ENCODE results near the gene CAB39.
"Not testable (repeated sequence)": the region's sequence is repeated elsewhere in the genome, so short reads cannot be mapped to it uniquely, and the experiment has no call there.

The CAB39 gene

DNA sequence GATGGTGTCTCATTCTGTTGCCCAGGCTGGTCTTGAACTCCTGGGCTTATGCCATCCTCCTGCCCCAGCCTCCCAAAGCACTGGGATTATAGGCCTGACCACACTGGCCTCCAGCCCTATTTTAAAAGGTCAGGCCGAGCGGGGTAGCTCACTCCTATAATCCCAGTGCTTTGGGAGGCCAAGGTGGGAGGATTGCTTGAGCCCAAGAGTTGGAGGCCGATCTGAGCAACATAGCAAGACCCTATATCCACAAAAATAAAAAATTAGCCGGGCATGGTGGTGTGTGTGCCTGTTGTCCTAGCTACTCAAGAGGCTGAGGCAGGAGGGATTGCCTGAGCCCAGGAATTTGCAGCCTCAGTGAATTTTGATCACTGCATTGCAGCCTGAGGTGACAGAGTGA lies 3.9 kb downstream of the CAB39 start:
- DNase-seq, result no peak

DNA sequence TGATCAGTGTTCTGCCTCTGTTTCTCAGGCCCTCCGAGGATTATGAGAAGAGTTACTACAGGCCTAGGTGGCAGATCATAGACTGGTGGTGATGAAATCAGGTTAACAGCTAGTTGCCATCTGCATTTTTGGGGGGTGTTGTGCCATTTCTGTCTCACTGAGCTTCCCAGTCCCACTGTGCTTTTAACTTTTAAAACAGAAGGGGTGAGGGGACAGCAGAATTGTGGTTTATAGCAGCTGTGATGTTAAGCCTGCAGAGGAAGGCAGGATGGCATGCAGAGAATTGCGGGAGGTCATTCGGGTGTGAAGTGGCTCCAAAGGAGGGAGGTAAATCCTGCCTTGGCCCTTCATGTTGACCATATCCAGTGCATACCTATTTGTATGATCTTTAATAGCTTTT lies 5.0 kb downstream of the CAB39 start:
- no peak for DNase-seq

DNA sequence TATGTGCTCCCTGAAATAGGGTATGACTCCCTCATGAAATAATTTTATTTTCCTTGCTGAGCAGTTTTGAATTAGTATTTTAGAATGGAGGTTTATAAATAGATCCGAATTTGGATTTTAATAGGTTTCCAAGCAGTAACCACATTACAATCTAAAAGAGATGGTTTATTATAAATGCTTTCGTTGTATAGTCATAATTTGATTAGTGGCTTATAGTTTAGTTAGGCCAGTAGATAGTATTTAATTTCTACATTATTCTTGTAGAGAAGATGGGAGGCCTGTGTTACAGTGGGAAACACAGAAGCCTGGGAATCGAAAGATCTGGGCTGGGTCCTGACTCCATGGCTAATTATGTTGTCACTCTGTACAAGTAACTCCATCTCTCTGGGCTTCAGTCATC lies 6.7 kb downstream of the CAB39 start:
- DNase-seq, result no peak

DNA sequence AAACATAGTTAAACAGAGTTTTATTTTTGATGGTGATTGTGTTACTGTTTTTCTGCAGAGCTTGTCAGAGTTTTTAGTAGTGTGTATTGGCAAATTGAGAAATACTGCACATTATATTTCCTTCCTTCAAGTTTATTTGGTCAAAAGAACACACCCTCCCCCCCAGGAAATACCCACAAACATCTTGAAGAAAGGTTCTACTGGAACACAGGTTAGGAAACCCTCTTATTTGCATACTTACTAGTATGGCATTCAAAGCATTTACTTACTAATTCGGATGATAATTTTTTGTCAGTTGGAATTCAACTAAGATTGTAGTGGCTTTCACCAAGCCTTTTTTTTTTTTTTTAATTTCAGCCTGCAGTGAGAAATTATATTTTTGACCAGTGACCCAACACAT lies 9.1 kb downstream of the CAB39 start:
- no peak for DNase-seq

DNA sequence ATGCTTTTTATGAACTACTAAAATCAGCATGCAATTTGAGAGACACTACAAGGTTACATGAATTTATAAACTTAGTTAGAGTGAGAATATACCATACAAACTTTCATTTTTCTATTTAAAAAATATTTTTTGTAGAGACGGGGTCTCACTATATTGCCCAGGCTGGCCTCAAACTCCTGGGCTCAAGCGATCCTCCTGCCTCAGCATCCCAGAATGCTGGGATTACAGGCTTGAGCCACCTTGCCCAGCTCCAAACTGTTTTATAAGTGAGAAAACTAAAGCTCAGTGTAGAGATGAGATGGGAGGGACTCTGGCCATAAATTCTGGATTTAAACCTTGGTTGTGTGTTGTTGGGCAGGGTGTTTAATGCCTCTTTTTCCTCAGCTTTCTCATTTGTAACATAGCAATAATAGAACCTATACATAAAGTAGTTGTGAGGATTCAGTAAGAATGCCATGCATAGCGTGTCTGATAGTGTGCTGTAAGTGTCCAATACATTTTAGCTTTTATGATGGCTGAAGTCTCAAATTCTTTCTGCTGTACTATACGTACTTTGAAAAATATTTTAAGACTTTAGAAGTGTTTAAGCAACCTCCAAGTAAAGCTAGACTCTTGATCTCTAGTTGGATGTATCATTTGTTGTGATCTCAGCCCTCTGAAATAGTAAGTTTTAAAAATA lies 9.7 kb downstream of the CAB39 start:
- no peak for DNase-seq

DNA sequence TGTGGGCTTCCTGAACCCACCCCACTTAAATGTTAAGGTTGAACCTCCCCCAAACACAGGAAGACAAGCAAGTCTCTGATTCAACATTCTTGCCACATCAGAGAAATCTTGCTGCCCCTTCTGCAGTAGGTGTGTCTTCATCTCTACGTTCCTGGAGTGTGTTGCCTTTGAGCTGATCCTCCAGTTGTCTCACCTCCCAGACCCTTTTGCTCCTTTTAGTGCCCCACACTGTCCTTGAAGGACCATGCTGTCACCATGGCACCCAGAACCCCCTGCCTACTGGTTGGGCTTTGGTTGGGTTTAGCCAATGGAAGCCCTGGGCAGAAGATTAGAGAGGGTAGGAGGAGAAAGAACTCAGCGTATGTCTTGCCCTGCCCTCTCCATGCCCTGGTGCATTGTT lies 10.7 kb downstream of the CAB39 start:
- no peak for DNase-seq

DNA sequence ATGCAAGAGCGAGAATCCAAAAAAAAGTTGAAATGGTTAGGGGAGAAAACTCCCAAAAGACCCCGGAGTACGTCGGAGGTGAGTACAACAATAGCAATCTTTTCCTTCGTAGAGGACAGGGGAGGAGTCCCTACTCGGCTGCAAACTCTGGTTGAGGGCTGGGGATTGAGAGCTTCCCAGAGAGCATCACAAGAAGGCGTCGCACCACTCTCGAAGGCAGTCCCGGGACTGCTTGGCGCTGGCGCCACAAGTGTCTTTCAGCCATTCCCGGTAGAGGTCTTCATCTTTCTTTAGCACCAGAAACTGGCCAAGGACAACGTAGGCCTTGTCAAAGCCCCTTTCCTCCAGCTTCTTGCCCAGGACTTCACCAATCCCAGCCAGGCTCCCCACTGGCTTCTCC lies 12.3 kb downstream of the CAB39 start:
- not testable (repeated sequence) for DNase-seq

DNA sequence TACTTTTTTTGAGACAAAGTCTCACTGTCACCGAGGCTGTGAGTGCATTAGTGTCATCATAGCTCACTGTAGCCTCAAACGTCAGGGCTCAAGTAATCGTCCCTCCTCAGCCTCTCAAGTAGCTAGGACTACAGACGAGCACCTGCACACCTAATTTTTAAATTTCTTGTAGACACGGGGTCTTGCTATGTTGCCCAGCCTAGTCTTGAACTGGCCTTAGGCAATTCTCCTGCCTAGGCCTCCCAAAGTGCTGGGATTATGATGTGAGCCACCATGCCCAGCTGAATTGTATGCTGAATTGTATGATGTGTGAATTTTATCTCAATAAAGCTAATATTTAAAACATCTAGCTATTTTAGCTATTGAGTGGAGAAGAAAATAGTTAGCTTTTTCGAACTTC lies 18.9 kb downstream of the CAB39 start:
- DNase-seq, result no peak

DNA sequence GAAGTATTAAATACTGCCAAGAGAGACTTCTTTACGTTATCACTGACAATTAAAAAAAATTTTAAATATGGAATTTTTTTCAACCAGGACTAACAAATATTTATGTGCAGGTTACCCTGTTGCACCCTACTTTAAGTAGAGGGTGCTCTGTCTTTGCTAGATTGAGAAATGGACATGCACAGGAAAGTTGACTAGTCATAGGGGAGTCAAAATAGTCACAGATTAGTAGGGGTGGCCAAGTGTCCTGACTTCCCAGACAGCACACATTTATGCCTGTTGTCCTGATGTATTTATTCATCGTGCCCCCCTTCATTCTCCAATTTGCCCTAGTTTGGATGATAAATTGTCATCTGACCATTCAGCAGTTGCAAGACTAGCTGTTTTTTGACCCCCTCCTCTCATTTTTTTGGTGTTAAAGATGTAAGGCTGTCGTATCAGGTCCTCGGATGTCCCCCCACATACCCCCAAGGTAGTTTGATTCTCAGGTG lies 20.3 kb downstream of the CAB39 start:
- DNase-seq, result no peak

DNA sequence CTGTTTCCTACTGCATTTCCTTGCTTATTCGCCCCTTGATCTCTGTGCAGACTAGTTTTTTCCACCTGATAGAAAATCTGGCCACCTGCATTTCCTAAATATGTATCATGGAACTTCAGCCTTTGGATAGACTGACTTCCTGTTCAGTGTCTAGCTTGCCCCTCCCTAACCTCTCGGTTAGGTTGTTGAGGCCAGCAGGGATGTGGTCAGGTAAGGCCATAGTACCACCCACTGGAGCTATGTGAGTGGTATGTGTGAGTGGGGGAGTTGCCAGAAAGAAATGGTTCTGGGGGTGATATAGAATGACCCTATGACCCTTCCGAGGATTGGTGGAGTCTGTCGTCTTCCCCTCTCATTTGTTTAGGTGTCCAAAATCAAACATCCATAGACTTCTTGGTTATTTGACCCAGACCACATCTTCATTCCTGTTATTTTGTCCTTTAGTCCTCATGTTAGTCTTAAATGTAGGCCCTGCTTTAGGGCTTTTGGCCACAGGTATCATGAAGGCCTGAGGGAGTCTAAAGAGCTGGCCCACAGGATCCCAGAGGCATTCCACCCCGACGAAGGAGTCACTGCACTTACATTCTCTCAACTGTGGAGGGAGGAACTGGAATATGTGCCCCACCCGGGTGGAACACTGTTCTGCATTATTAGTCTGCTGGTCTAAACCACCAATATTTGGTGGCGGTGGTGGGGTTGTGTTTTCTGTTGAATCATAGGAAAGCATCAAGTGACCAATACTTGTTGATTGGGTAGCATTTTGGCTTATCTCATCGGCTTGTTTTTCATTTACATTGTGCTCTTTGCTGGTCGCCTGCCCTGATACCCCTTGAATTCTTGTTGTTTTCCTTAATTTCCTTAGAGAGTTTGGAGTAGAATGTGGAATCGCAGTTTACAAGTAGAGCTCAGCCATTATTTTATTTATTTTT lies 21.9 kb downstream of the CAB39 start:
- DNase-seq, result no peak

DNA sequence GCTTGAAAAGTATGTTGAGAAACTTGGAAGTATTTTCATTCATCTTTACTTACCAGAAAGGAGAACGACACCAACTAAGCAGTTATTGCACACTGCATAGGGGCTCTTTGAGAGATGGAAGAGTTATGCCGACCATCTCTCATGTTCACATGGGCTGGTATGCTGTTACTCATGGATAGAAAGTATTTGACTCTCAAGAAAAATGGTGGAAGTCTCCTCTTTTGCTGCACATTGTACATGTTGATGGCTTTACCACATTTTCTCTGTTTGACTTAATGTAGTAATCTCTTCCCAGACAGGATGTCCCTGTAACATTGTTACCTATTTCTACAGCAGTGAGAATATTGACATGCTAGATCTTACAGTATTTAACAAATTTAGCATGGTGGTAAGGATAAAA lies 23.2 kb downstream of the CAB39 start:
- no peak for DNase-seq

DNA sequence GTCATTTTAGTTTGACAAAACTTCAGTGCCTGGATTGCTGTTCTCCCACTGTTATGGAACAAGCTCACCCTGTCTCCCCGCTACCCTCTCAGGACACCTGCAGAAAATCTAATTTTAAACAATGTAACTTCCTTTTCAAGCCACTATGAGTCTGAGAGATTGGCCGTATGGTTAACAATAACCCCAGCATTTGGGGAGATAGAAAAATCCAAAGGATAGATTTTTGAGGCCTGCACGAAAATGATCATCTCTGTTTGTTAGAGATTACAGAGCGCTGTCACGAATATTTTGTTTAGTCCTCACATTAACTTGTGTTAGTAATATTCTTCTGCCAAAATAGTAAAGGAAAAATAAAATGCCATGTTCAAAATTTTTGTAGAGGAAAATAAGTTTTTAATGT lies 24.7 kb downstream of the CAB39 start:
- no peak for DNase-seq

DNA sequence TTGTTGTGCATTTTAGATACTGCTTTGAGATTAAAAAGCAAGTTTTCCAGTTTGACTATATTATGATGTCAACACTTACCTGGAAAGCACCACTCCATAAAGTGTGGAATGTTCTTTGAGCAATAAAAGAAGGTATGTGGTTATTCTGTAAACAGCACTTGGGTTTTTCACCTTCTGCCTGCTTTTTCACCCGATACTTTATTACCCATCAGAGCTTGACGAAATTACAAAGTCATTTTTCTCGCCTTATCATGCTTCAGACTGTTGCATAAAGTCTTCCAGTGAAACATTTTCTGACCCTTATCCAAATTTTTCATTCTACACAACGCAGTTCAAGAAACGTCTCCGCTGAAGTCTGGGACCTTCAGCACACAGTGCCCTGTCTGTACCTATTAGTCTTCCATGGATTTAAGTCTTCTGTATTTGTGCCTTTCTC lies 25.2 kb downstream of the CAB39 start:
- no peak for DNase-seq

DNA sequence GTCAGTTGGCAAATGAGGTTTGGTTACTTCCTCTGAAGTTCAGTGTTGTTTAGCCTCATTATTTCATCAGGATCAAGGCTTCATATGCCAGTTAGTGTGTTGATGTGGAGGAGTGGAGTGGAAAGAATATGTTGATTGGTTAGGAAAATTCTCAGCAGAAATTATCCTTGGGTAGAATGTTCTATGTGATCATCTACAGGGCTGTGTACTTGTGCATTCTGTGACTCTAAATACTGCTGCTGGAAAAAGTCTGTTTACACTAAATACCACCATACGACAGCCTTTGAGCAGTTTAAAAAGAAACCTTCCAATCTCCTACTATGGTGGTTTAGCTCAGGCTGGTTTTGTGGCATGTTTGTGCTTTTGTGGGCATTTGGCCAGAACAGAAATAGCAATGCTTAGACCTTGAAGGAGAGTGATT lies 25.8 kb downstream of the CAB39 start:
- no peak for DNase-seq

DNA sequence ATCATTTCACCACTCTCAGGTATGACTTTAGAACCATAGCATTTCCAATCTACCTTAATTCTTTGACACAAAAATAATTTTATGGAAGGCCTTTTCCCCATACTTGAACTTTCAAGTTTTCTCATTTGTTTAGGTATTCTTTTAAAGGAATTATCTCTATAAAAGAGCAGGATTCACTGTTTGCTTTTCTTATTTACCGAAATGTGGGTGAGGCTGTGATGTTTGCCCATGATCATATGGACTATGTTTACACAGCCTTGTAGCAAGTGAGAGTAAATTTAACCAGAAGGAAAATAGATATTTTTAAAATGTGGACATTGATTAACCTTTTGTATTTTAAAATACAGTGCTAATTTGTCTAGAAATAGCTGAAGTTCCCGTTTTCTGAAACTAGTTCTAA lies 26.3 kb downstream of the CAB39 start:
- DNase-seq, result no peak

DNA sequence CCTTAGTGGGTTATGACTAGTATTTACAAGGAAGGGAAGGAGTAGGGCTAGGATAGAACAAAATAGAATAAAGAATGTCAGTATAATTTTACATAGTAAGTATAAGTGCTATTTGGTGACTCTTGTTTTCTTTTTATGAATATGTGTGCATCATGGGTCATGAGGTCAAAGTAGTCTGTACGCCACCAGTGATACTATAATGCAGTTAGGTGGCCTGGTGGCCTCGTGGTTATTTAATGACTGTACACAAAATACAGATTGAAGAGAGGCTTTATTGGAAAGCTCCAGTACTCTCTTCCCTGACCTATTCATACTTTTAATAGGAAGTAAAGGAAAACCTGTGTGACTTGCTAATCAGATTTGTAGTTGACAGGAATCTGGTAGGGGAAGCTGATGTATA lies 27.3 kb downstream of the CAB39 start:
- no peak for DNase-seq

DNA sequence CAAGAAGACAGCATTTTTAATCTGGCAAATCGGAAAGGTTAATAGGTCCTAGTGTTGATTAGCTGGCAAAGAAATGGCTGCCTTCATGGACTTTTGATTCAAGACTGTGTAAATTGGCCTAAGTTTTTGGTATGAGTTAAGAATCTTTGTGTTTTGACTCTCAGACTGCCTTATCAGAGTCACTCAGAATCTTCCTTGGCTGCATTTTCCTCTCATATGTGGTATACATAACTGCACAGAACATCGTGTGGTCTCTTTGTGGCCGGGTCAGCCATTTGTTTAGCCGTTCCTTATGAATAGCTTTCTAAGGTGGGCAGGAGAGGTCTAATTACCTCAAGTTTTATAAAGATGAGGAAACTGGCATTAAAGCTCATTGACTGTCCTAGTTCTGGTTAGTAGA lies 30.1 kb downstream of the CAB39 start:
- DNase-seq, result no peak

DNA sequence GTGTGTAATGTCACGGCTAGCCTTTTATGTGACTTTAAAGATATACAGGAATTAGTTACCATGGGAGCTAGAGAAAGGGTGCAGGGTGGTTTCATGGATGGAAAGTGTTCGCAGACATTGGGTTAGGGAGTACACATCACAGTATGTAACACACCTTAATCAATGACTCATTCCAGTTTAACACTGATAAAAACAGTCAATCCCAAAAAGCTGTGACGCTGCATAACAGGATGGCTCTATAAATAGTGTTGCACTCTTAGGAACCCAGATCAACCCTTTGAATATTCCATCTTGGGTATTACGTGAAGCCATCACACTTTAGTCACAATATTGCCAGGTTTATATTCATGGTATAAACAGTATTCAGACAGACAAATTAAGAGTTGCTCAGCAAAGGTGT lies 33.6 kb downstream of the CAB39 start:
- no peak for DNase-seq

DNA sequence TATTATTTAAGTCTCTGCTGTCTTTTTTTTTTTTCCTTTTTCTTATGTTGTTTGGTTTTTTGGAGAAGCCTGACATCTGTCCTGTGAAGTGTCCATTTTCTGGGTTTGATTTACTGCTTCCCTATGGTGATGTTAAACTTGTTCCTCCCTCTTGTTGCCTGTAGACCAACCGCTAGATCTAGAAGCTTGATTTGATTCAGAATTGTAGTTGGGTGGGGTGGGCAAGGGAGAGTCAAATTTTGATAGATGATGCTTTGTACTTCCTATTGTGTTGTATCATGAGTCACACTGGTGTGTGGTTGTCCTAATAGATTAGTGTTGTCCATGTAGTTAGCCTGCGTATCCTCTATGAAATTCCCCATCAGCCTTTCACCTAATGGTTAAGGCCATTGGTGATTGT lies 35.4 kb downstream of the CAB39 start:
- no peak for DNase-seq

DNA sequence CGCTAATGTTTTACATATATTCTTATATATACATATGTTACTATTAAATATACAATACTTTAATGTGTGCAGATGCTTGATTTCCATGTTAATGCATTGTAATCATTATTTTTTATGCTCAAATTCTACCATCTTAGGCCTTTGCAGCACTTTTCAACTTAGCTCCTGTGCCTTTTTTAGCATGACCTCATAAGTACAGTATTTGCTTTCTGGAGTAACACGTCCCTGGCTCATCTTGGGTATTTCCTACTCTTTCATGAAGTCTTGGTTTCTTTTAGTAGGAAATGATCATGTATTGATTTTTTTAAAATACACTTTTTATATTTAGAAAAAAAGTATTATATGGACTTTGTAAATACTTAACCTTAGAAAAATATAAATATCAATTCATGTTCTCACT lies 36.5 kb downstream of the CAB39 start:
- no peak for DNase-seq

DNA sequence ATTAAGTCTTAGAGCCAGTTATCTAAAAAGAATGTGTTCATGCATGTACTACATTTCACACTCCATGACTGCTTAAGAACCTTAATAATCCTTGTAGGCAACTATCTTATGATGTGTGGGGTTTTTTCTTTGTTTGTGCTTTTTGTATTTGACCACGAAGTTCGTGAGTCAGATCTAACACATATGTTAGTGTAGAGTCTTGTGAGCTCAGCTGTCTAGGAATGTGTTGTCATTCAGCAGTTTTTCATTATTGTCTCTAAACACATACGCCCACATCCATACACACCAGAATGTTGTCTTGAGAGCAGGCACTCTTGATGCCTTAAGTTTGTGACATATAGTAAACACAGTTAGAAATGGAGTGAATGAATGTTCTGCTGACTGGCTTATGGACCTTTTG lies 38.4 kb downstream of the CAB39 start:
- DNase-seq, result no peak

DNA sequence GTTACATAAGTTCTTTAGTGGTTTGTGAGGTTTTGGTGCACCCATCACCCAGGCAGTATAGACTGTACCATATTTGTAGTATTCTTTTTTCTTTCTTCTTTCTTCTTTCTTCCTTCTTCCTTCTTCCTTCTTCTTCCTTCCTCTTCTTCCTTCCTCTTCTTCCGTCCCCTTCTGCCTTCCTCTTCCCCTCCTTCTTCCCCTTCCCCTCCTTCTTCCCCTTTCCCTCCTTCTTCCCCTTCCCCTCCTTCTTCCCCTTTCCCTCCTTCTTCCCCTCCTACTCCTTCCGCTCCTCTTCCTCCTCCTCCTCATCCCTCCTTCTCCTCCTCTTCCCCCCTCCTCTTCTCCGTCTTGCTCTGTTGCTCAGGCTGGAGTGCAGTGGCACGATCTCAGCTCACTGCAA lies 41.6 kb downstream of the CAB39 start:
- no peak for DNase-seq

DNA sequence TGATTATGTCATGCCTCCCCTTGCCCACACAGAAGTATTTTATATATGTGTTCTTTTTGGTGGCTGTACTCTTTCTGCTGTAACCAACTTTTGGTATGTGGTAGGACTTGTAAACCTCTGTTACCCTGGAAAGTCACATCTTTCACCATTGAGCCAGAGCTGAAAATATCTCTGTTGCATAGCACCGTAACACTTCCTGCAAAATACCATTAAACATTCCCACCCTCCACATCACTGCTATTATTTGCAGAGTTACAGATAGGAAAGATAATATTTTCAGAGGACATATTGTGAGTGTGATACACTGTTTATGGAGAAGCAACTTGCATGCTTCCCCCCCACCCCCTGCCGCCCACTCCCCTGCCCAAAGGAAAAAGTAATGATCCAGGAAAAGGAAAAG lies 44.8 kb downstream of the CAB39 start:
- no peak for DNase-seq
